Transverse colon (tissue), 3 donors: Measurements from ENCODE around the gene TMEM201.

ENCODE experiments used
- CTCF ChIP-seq, 5 experiments: fragments of 200-600 bp in 3 of 5; fragments of 450-650 bp in 2 of 5; sonication (generic) in 3 of 5; IDR thresholded peaks; 1 replicate in 2 of 5; 2 replicates in 3 of 5; pipeline ENCODE4 v1.5.1; 2016 to 2017; ENCODE audit warnings: antibody characterized with exemption in 5 of 5, inconsistent platforms in 3 of 5, mild to moderate bottlenecking in 2 of 5, moderate library complexity in 1 of 5
- EP300 ChIP-seq: sonication (generic); formaldehyde crosslinking; IDR thresholded peaks from one replicate; pipeline ENCODE4 v1.6.1; 2017; ENCODE audit warnings: antibody characterized with exemption, low read depth
- POLR2A ChIP-seq: fragments of 450-650 bp; IDR thresholded peaks from one replicate; pipeline ENCODE4 v1.6.1; 2016; ENCODE audit warnings: antibody characterized with exemption, mild to moderate bottlenecking, moderate library complexity

- TF ChIP-seq CTCF (IDR thresholded peaks at IDR 0.05): no peak
- TF ChIP-seq POLR2A: no peak
- TF ChIP-seq EP300: no peak
Observed at GRCh38 chr1:9612871-9613624, 24.3 kb downstream of the TMEM201 start.
